ENCODE measurements around the gene FMNL3. TPM values are rescaled to one million over a fixed set of nuclear protein-coding genes. Genes with fewer than 3 reads are reported as not detected.

Gene FMNL3
- total and polyA plus RNA-seq, 4 donors = 0.72 to 4.5 (median 2.6) TPM

- Histone ChIP-seq H3K36me3 (ENCODE audit: control insufficient read depth in 4 of 4, insufficient read depth in 3 of 4, low read depth in 1 of 4, low read length in 3 of 4) (no peaks in the 10 kb centered on the region), H3K4me3 (ENCODE audit: low read depth in 1 of 3, low read length in 3 of 3) (peak within 1 kb of the TSS; percentile 55 to 82 (median 60)), H3K9ac (ENCODE audit: low read depth in 1 of 2, low read length in 2 of 2) (peak within 1 kb of the TSS; percentile 79 to 86), H3K27me3 (ENCODE audit: control insufficient read depth in 4 of 4, insufficient read depth in 4 of 4, low read length in 3 of 4) (no peaks in the 10 kb centered on the region), H3K27ac (ENCODE audit: low read depth in 1 of 2, low read length in 2 of 2) (peak within 1 kb of the TSS; percentile 84 to 85), H3K4me1 (ENCODE audit: control insufficient read depth in 4 of 4, insufficient read depth in 4 of 4, low read length in 3 of 4) (peaks cover 0 to 13% (median 8%) of the 10 kb centered on the region in 4 donors), H3K9me3 (ENCODE audit: control insufficient read depth in 4 of 4, low read length in 3 of 4) (no peaks in the 10 kb centered on the region)
- peak; percentile 10 for TF ChIP-seq YY1 (IDR thresholded peaks at IDR 0.05)
- peak; percentile 67 for TF ChIP-seq REST (IDR thresholded peaks at IDR 0.05)
- TF ChIP-seq EGR1 (IDR thresholded peaks at IDR 0.05; ENCODE audit: low read depth in 2 of 2) = peak in 1 of 2 donors; percentile 23
- TF ChIP-seq TAF1 (conservative IDR thresholded peaks at IDR 0.05) = peak; percentile 80
- TF ChIP-seq FOXA1 (IDR thresholded peaks at IDR 0.05) = no peak
- TF ChIP-seq, protein P1, sequence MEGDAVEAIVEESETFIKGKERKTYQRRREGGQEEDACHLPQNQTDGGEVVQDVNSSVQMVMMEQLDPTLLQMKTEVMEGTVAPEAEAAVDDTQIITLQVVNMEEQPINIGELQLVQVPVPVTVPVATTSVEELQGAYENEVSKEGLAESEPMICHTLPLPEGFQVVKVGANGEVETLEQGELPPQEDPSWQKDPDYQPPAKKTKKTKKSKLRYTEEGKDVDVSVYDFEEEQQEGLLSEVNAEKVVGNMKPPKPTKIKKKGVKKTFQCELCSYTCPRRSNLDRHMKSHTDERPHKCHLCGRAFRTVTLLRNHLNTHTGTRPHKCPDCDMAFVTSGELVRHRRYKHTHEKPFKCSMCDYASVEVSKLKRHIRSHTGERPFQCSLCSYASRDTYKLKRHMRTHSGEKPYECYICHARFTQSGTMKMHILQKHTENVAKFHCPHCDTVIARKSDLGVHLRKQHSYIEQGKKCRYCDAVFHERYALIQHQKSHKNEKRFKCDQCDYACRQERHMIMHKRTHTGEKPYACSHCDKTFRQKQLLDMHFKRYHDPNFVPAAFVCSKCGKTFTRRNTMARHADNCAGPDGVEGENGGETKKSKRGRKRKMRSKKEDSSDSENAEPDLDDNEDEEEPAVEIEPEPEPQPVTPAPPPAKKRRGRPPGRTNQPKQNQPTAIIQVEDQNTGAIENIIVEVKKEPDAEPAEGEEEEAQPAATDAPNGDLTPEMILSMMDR (IDR thresholded peaks at IDR 0.05; ENCODE audit: low read depth, low read length, missing input control) = peak; percentile 43
- peak in 1 of 2 donors; percentile 36 for TF ChIP-seq RAD21 (IDR thresholded peaks at IDR 0.05)
- TF ChIP-seq HNF4G (IDR thresholded peaks at IDR 0.05) = no peak
- TF ChIP-seq NR2F2 (IDR thresholded peaks at IDR 0.05) = no peak
- 1% methylated on average over 76 of the region's 76 CpGs for WGBS
- DNase-seq (ENCODE audit: low spot score) = peak; percentile 89
Measured at GRCh38 chr12:49623142-49623904, 83.9 kb downstream of the FMNL3 start, which contains the start of gene PRPF40B. PRPF40B (plus strand) TSS chr12:49623561; CDS start chr12:49623591, 30 bp downstream.

- Histone ChIP-seq H3K36me3 (ENCODE audit: control insufficient read depth in 4 of 4, insufficient read depth in 3 of 4, low read depth in 1 of 4, low read length in 3 of 4) (no peaks in the 10 kb centered on the region), H3K27ac (ENCODE audit: low read depth in 1 of 2, low read length in 2 of 2) (peak overlapping the region; percentile 84 to 85), H3K27me3 (ENCODE audit: control insufficient read depth in 4 of 4, insufficient read depth in 4 of 4, low read length in 3 of 4) (no peaks in the 10 kb centered on the region), H3K4me1 (ENCODE audit: control insufficient read depth in 4 of 4, insufficient read depth in 4 of 4, low read length in 3 of 4) (peaks cover 0 to 13% (median 8%) of the 10 kb centered on the region in 4 donors), H3K9ac (ENCODE audit: low read depth in 1 of 2, low read length in 2 of 2) (peak overlapping the region; percentile 79 to 86), H3K9me3 (ENCODE audit: control insufficient read depth in 4 of 4, low read length in 3 of 4) (no peaks in the 10 kb centered on the region), H3K4me3 (ENCODE audit: low read depth in 1 of 3, low read length in 3 of 3) (peak overlapping the region; percentile 55 to 82 (median 60))
- WGBS = under 1% methylated on average over 22 of the region's 22 CpGs
- DNase-seq (ENCODE audit: low spot score) = no peak
- TF ChIP-seq REST (IDR thresholded peaks at IDR 0.05) (no peak), FOXA2 (IDR thresholded peaks at IDR 0.05) (no peak), RXRA (IDR thresholded peaks at IDR 0.05) (peak; percentile 26 to 33), HNF4A (conservative IDR thresholded peaks at IDR 0.05) (peak in 1 of 2 donors; percentile 23), JUND (IDR thresholded peaks at IDR 0.05) (no peak), RAD21 (IDR thresholded peaks at IDR 0.05) (no peak), HNF4G (IDR thresholded peaks at IDR 0.05) (no peak), FOXA1 (IDR thresholded peaks at IDR 0.05) (no peak), TAF1 (conservative IDR thresholded peaks at IDR 0.05) (no peak), YY1 (IDR thresholded peaks at IDR 0.05) (peak; percentile 56), NR2F2 (IDR thresholded peaks at IDR 0.05) (no peak), EGR1 (IDR thresholded peaks at IDR 0.05; ENCODE audit: low read depth in 2 of 2) (no peak), GABPA (IDR thresholded peaks at IDR 0.05 in 1 of 2, conservative IDR thresholded peaks at IDR 0.05 in 1 of 2) (no peak), SP1 (IDR thresholded peaks at IDR 0.05) (no peak), MAX (IDR thresholded peaks at IDR 0.05) (peak; percentile 67)
- TF ChIP-seq, protein P2, sequence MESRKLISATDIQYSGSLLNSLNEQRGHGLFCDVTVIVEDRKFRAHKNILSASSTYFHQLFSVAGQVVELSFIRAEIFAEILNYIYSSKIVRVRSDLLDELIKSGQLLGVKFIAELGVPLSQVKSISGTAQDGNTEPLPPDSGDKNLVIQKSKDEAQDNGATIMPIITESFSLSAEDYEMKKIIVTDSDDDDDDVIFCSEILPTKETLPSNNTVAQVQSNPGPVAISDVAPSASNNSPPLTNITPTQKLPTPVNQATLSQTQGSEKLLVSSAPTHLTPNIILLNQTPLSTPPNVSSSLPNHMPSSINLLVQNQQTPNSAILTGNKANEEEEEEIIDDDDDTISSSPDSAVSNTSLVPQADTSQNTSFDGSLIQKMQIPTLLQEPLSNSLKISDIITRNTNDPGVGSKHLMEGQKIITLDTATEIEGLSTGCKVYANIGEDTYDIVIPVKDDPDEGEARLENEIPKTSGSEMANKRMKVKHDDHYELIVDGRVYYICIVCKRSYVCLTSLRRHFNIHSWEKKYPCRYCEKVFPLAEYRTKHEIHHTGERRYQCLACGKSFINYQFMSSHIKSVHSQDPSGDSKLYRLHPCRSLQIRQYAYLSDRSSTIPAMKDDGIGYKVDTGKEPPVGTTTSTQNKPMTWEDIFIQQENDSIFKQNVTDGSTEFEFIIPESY (IDR thresholded peaks at IDR 0.05) = peak; percentile 75
Measured at GRCh38 chr12:49622501-49623141, 84.6 kb downstream of the FMNL3 start.

All from liver (tissue), 9 donors.